Breast epithelium (tissue), 4 donors: Measurements from ENCODE around the gene SQSTM1. TPM values are rescaled to one million over a fixed set of nuclear protein-coding genes. Genes with fewer than 3 reads are reported as not detected.

Experiments
- DNase-seq, 2 donors: peaks; one replicate each; pipeline ENCODE4 v3.0.0-alpha.2; 2019; ENCODE audit warnings: low spot score in 2 of 2
- H3K27ac ChIP-seq, 2 donors: fragments of 200-600 bp; sonication (generic) in 1 of 2; one replicate each; pipeline ENCODE4 v1.5.1; 2016 to 2019; ENCODE audit warnings: mild to moderate bottlenecking in 1 of 2
- H3K27me3 ChIP-seq, 2 donors: fragments of 200-600 bp; sonication (generic) in 1 of 2; one replicate each; pipeline versions ENCODE4 v1.5.1 to v1.6.0; 2017 to 2019; ENCODE audit warnings: control low read depth in 1 of 2, mild to moderate bottlenecking in 1 of 2
- H3K36me3 ChIP-seq: fragments of 200-600 bp; one replicate; pipeline ENCODE4 v1.5.1; 2019
- H3K4me1 ChIP-seq, 2 donors: fragments of 200-600 bp; sonication (generic); one replicate each; pipeline ENCODE4 v1.5.1; 2016 to 2019; ENCODE audit warnings: control low read depth in 1 of 2
- H3K4me3 ChIP-seq, 3 donors: fragments of 200-600 bp; sonication (generic); 1 replicate in 2 of 3; 2 replicates in 1 of 3; pipeline ENCODE4 v1.5.1; 2016 to 2019; ENCODE audit warnings: mild to moderate bottlenecking in 3 of 3, moderate library complexity in 2 of 3
- H3K9me3 ChIP-seq, 2 donors: fragments of 200-600 bp; sonication (generic) in 1 of 2; one replicate each; pipeline ENCODE4 v1.5.1; 2016 to 2019; ENCODE audit warnings: control low read depth in 1 of 2
- CTCF ChIP-seq, 3 donors: fragments of 450-650 bp; IDR thresholded peaks; one replicate each; pipeline ENCODE4 v1.5.1; 2016 to 2017; ENCODE audit warnings: antibody characterized with exemption in 3 of 3, mild to moderate bottlenecking in 3 of 3, moderate library complexity in 3 of 3
- POLR2A ChIP-seq: fragments of 450-650 bp; IDR thresholded peaks from one replicate; pipeline ENCODE4 v1.6.1; 2016; ENCODE audit warnings: antibody characterized with exemption, mild to moderate bottlenecking, moderate library complexity
- POLR2AphosphoS5 ChIP-seq, 3 donors: sonication (generic); formaldehyde crosslinking; IDR thresholded peaks; one replicate each; pipeline ENCODE4 v1.6.1; 2017; ENCODE audit warnings: antibody characterized with exemption in 3 of 3
- intact Hi-C: fragments of 100-400 bp; cut with DNase I; formaldehyde crosslinking; loops from one replicate; pipeline ENCODE4 v1.15.1; 2023; ENCODE audit warnings: low total_unique reads
- total RNA-seq, 3 donors: library from RNA; depleted of rRNA; stranded (reverse); fragments of >200 nt; gene quantifications; one replicate each; pipeline ENCODE4 v1.1.0, GENCODE V29; 2016

SQSTM1 gene
- total RNA-seq, 3 donors from 2014 or later, result 407 to 695 (median 462) TPM

- H3K36me3 ChIP-seq, result peaks cover 28% of the 10 kb centered on the region
- no peaks in the 10 kb centered on the region for H3K27me3 ChIP-seq
- H3K27ac ChIP-seq, result no peak overlapping the region
- no peaks in the 10 kb centered on the region for H3K9me3 ChIP-seq
- peaks cover 0 to 9% of the 10 kb centered on the region in 2 donors for H3K4me1 ChIP-seq
- H3K4me3 ChIP-seq, result no peak overlapping the region
- no peak for DNase-seq
- intact Hi-C loops, result no loop called here
- no peak for TF ChIP-seq POLR2AphosphoS5 (IDR thresholded peaks at IDR 0.05)
These were observed 7.0 kb downstream of the SQSTM1 start for GRCh38 chr5:179827680-179828079.

- no peaks in the 10 kb centered on the region for H3K9me3 ChIP-seq
- H3K36me3 ChIP-seq, result peaks cover 35% of the 10 kb centered on the region
- intact Hi-C loops, result no loop called here
- peak overlapping the region; percentile 1 to 64 for H3K27ac ChIP-seq
- no peak for DNase-seq
- H3K27me3 ChIP-seq, result no peaks in the 10 kb centered on the region
- peaks cover 0 to 5% of the 10 kb centered on the region in 2 donors for H3K4me1 ChIP-seq
- TF ChIP-seq POLR2A (no peak), CTCF (IDR thresholded peaks at IDR 0.05) (no peak), POLR2AphosphoS5 (IDR thresholded peaks at IDR 0.05) (no peak)
- no peak overlapping the region for H3K4me3 ChIP-seq
These were observed 8.2 kb downstream of the SQSTM1 start for GRCh38 chr5:179828756-179829421.

- peaks cover 27% of the 10 kb centered on the region for H3K36me3 ChIP-seq
- intact Hi-C loops, result no loop called here
- H3K9me3 ChIP-seq, result no peaks in the 10 kb centered on the region
- DNase-seq, result no peak
- peaks cover 0 to 5% of the 10 kb centered on the region in 2 donors for H3K4me1 ChIP-seq
- H3K4me3 ChIP-seq, result no peak overlapping the region
- no peaks in the 10 kb centered on the region for H3K27me3 ChIP-seq
- no peak overlapping the region for H3K27ac ChIP-seq
- no peak for TF ChIP-seq POLR2AphosphoS5 (IDR thresholded peaks at IDR 0.05)
These were observed 9.2 kb downstream of the SQSTM1 start for GRCh38 chr5:179829732-179830435.

- TF ChIP-seq POLR2AphosphoS5 (IDR thresholded peaks at IDR 0.05) (no peak), CTCF (IDR thresholded peaks at IDR 0.05) (no peak), POLR2A (no peak)
- intact Hi-C loops, result no loop called here
- no peaks in the 10 kb centered on the region for H3K27me3 ChIP-seq
- peaks cover 0 to 5% of the 10 kb centered on the region in 2 donors for H3K4me1 ChIP-seq
- H3K36me3 ChIP-seq, result peaks cover 19% of the 10 kb centered on the region
- H3K27ac ChIP-seq, result peak overlapping the region in 1 of 2 donors; percentile 43
- no peaks in the 10 kb centered on the region for H3K9me3 ChIP-seq
- no peak for DNase-seq
- H3K4me3 ChIP-seq, result no peak overlapping the region
These were observed 10.2 kb downstream of the SQSTM1 start for GRCh38 chr5:179830818-179831468.

- intact Hi-C loops, result no loop called here
- Histone ChIP-seq H3K4me1 (peaks cover 0 to 5% of the 10 kb centered on the region in 2 donors), H3K27ac (no peak overlapping the region), H3K4me3 (no peak overlapping the region), H3K9me3 (no peaks in the 10 kb centered on the region), H3K27me3 (no peaks in the 10 kb centered on the region), H3K36me3 (peaks cover 19% of the 10 kb centered on the region)
- no peak for TF ChIP-seq POLR2AphosphoS5 (IDR thresholded peaks at IDR 0.05)
- TF ChIP-seq POLR2A, result no peak
- no peak for TF ChIP-seq CTCF (IDR thresholded peaks at IDR 0.05)
- DNase-seq, result no peak
These were observed 11.5 kb downstream of the SQSTM1 start for GRCh38 chr5:179832039-179832745.
